ENCODE results near the gene NTMT1.

DNA sequence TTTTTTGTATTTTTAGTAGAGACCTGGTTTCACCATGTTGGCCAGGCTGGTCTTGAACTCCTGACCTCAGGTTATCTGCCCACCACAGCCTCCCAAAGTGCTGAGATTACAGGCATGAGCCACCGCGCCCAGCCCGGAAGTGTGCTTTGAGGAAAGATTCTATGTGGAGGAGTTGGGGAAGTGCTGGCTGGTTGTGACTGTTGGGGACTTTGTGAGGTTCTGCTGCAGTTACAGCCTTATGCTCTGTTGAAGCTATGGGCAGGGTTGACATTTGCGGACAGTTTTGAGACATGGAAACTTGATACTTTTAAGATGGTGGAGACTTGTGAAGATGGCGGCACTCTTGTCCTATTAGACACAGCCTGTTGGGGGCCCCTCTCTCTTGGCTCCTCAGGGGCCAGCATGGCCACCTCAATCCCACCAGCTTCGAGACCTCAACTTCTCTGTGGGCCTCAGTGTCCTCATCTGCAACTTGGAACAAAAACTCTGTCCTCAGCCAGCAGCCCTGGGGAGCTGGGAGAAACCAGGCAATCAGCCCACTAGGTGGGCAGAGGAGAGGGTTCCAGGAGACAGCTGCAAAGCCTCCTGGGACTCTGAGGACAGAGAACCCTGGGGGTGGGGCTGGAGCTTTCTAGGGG, 29.9 kb upstream of the NTMT1 start:
- no peak for TF ChIP-seq POLR2A (IDR thresholded peaks at IDR 0.05; ENCODE audit: extremely low read depth, insufficient read length)
- no peak for TF ChIP-seq MAX (IDR thresholded peaks at IDR 0.05; ENCODE audit: low read depth, low read length)
- TF ChIP-seq, protein P1, sequence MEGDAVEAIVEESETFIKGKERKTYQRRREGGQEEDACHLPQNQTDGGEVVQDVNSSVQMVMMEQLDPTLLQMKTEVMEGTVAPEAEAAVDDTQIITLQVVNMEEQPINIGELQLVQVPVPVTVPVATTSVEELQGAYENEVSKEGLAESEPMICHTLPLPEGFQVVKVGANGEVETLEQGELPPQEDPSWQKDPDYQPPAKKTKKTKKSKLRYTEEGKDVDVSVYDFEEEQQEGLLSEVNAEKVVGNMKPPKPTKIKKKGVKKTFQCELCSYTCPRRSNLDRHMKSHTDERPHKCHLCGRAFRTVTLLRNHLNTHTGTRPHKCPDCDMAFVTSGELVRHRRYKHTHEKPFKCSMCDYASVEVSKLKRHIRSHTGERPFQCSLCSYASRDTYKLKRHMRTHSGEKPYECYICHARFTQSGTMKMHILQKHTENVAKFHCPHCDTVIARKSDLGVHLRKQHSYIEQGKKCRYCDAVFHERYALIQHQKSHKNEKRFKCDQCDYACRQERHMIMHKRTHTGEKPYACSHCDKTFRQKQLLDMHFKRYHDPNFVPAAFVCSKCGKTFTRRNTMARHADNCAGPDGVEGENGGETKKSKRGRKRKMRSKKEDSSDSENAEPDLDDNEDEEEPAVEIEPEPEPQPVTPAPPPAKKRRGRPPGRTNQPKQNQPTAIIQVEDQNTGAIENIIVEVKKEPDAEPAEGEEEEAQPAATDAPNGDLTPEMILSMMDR (IDR thresholded peaks at IDR 0.05; ENCODE audit: low read depth, low read length): no peak
